Measurements from ENCODE around the gene CELSR1. TPM values are rescaled to one million over a fixed set of nuclear protein-coding genes. Genes with fewer than 3 reads are reported as not detected.

The CELSR1 gene
- total RNA-seq, 2 donors from 2014 or later = 1.5 to 6.7 TPM

GRCh38 chr22:46417769-46418168 is 119.7 kb downstream of the CELSR1 start:
- DNase-seq (ENCODE audit: low spot score) (no peak), ATAC-seq (ENCODE audit: insufficient number of reproducible peaks, low FRiP score, low read depth) (no peak)
- no peaks in the 10 kb centered on the region for H3K27me3 ChIP-seq (replicated peaks; ENCODE audit: insufficient read depth)
- H3K27ac ChIP-seq = no peak overlapping the region
- no peak overlapping the region for H3K4me3 ChIP-seq
- no peaks in the 10 kb centered on the region for H3K9me3 ChIP-seq
- TF ChIP-seq CTCF (IDR thresholded peaks at IDR 0.05) = no peak
- H3K36me3 ChIP-seq = no peaks in the 10 kb centered on the region
- no peaks in the 10 kb centered on the region for H3K4me1 ChIP-seq (ENCODE audit: control insufficient read depth in 1 of 2, low read depth in 2 of 2)

GRCh38 chr22:46416891-46417580 is 120.4 kb downstream of the CELSR1 start:
- Histone ChIP-seq H3K36me3 (no peaks in the 10 kb centered on the region), H3K4me1 (ENCODE audit: control insufficient read depth in 1 of 2, low read depth in 2 of 2) (no peaks in the 10 kb centered on the region), H3K27me3 (replicated peaks; ENCODE audit: insufficient read depth) (no peaks in the 10 kb centered on the region), H3K27ac (no peak overlapping the region), H3K9me3 (no peaks in the 10 kb centered on the region), H3K4me3 (no peak overlapping the region)
- TF ChIP-seq CTCF (IDR thresholded peaks at IDR 0.05) = no peak
- DNase-seq (ENCODE audit: low spot score) (no peak), ATAC-seq (ENCODE audit: insufficient number of reproducible peaks, low FRiP score, low read depth) (no peak)

- no peak overlapping the region for H3K27ac ChIP-seq
- H3K4me1 ChIP-seq (ENCODE audit: control insufficient read depth in 1 of 2, low read depth in 2 of 2) = no peaks in the 10 kb centered on the region
- no peak for TF ChIP-seq CTCF (IDR thresholded peaks at IDR 0.05)
- no peak for ATAC-seq (ENCODE audit: insufficient number of reproducible peaks, low FRiP score, low read depth)
- H3K27me3 ChIP-seq (replicated peaks; ENCODE audit: insufficient read depth) = no peaks in the 10 kb centered on the region
- no peaks in the 10 kb centered on the region for H3K36me3 ChIP-seq
- DNase-seq (ENCODE audit: low spot score) = no peak
- no peaks in the 10 kb centered on the region for H3K9me3 ChIP-seq
- no peak overlapping the region for H3K4me3 ChIP-seq
These were observed 120.9 kb downstream of the CELSR1 start for GRCh38 chr22:46416520-46416871.

DNA sequence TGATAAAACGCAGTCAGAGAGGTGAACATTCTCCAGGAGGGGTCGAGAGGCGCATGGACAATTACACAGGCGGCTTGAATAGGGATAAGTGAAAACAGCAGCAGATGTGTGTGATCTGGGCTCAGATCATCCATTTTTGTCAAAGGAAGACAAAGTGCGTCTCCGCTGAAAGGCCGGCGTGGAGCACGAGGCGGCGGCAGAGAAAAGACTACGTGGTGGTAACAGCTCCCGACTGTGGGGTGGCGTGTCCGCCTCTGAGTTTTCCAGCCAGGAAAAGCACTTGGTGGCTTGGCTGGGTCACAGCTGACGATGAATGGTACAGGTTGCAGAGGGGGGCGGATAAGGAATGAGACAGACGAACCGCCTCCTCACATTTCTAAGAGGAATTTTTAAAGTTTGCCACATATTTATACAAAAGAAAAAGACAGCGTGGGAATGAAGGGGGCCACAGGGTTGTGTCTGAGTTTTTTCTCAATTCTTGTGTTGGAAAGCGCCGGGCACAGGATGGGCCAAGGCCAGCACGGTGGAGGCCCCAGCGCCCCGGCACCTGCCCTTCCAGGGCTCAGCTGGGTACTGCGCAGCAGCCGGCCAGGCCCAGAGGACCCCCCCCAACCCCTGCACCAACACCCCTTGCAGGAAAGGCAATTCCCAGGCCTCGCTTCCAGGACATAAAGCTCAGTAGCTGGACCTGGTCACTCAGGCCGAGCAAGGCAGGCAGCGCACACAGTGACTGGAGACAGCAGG is 121.5 kb downstream of the CELSR1 start:
- no peak for DNase-seq (ENCODE audit: low spot score)
- Histone ChIP-seq H3K4me3 (no peak overlapping the region), H3K4me1 (ENCODE audit: control insufficient read depth in 1 of 2, low read depth in 2 of 2) (no peaks in the 10 kb centered on the region), H3K36me3 (no peaks in the 10 kb centered on the region), H3K9me3 (no peaks in the 10 kb centered on the region), H3K27ac (no peak overlapping the region), H3K27me3 (replicated peaks; ENCODE audit: insufficient read depth) (no peaks in the 10 kb centered on the region)
- no peak for TF ChIP-seq CTCF (IDR thresholded peaks at IDR 0.05)
- ATAC-seq (ENCODE audit: insufficient number of reproducible peaks, low FRiP score, low read depth) = no peak

GRCh38 chr22:46414704-46415103 is 122.7 kb downstream of the CELSR1 start:
- Histone ChIP-seq H3K4me1 (ENCODE audit: control insufficient read depth in 1 of 2, low read depth in 2 of 2) (no peaks in the 10 kb centered on the region), H3K4me3 (no peak overlapping the region), H3K27me3 (replicated peaks; ENCODE audit: insufficient read depth) (no peaks in the 10 kb centered on the region), H3K9me3 (no peaks in the 10 kb centered on the region), H3K27ac (no peak overlapping the region), H3K36me3 (no peaks in the 10 kb centered on the region)
- no peak for TF ChIP-seq CTCF (IDR thresholded peaks at IDR 0.05)
- DNase-seq (ENCODE audit: low spot score) (no peak), ATAC-seq (ENCODE audit: insufficient number of reproducible peaks, low FRiP score, low read depth) (no peak)

Measured in thoracic aorta (tissue), 2 donors.